ENCODE data around the gene PGAM1. TPM values are rescaled to one million over a fixed set of nuclear protein-coding genes. Genes with fewer than 3 reads are reported as not detected.

The PGAM1 gene
- total and polyA plus RNA-seq, 2 of the 13 experiments (the other 11 are each of a cell fraction or from before 2014, with no cell fraction given), result 354 to 483 TPM

DNA sequence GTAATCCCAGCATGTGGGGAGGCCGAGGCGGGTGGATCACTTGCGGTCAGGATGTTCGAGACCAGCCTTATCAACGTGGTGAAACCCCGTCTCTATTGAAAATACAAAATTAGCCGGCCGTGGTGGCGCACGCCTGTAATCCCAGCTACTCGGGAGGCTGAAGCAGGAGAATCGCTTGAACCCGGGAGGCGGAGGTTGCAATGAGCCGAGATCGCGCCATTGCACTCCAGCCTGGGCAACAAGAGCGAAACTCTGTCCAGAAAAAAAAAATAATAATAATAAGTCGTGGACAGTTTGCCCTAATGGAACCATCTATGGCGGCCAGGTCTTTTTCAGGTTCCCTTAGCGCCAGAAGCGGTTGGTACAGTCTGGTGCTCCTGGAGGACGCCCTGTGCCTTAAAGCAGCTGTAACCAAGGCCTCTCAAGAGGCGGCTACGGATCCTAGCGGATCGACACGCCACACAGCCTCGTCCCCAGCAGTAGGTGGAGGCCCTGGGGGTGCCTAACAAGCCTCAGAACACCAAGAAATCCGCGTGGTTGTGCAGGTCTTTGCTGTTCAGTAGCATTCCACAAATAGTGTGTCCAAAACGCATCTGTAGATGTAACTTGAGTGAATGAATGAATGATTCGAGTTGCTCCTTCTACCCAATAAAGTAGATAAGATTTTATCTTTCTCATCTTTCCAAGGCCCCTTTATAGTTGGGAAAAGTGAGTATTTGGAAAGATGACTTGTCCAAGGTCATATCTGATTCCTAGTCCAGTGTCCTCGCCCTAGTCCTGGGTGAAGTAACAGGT, 982 bp downstream of the PGAM1 start (continued):
- TF ChIP-seq, protein P1, sequence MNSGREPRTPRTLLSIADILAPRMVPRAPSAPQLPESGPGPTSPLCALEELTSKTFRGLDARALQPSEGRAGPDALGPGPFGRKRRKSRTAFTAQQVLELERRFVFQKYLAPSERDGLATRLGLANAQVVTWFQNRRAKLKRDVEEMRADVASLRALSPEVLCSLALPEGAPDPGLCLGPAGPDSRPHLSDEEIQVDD (CRISPR knock-in tag; IDR thresholded peaks at IDR 0.05; ENCODE audit: borderline replicate concordance), result no peak
- TF ChIP-seq, protein P2, sequence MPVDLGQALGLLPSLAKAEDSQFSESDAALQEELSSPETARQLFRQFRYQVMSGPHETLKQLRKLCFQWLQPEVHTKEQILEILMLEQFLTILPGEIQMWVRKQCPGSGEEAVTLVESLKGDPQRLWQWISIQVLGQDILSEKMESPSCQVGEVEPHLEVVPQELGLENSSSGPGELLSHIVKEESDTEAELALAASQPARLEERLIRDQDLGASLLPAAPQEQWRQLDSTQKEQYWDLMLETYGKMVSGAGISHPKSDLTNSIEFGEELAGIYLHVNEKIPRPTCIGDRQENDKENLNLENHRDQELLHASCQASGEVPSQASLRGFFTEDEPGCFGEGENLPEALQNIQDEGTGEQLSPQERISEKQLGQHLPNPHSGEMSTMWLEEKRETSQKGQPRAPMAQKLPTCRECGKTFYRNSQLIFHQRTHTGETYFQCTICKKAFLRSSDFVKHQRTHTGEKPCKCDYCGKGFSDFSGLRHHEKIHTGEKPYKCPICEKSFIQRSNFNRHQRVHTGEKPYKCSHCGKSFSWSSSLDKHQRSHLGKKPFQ (CRISPR knock-in tag; IDR thresholded peaks at IDR 0.05; ENCODE audit: insufficient replicate concordance), result peak; percentile 70
- TF ChIP-seq FOXO1 (CRISPR knock-in tag; IDR thresholded peaks at IDR 0.05) (no peak), ZNF343 (CRISPR knock-in tag; IDR thresholded peaks at IDR 0.05) (0 out of 2 replicates have a peak, but pooled peaks have one; percentile 25), KDM5B (CRISPR knock-in tag; IDR thresholded peaks at IDR 0.05; ENCODE audit: borderline replicate concordance) (0 out of 2 replicates have a peak, but pooled peaks have one; percentile 22), HDAC2 (CRISPR knock-in tag; IDR thresholded peaks at IDR 0.05) (0 out of 2 replicates have a peak, but pooled peaks have one; percentile 5), JUN (CRISPR knock-in tag; IDR thresholded peaks at IDR 0.05) (no peak), ZNF598 (CRISPR knock-in tag; IDR thresholded peaks at IDR 0.05; ENCODE audit: borderline replicate concordance) (no peak), TARDBP (CRISPR knock-in tag; IDR thresholded peaks at IDR 0.05) (0 out of 2 replicates have a peak, but pooled peaks have one; percentile 21), ZNF556 (CRISPR knock-in tag; IDR thresholded peaks at IDR 0.05; ENCODE audit: borderline replicate concordance) (peak; percentile 19; the same call in 1 of the 2 replicates), ZNF232 (CRISPR knock-in tag; IDR thresholded peaks at IDR 0.05; ENCODE audit: borderline replicate concordance) (no peak), SCMH1 (CRISPR knock-in tag; IDR thresholded peaks at IDR 0.05; ENCODE audit: borderline replicate concordance) (no peak), MBNL3 (CRISPR knock-in tag; conservative IDR thresholded peaks at IDR 0.05) (no peak), ZNF768 (CRISPR knock-in tag; IDR thresholded peaks at IDR 0.05) (no peak), SKI (IDR thresholded peaks at IDR 0.05; ENCODE audit: partially characterized antibody) (no peak), ZFP90 (CRISPR knock-in tag; IDR thresholded peaks at IDR 0.05; ENCODE audit: borderline replicate concordance) (no peak), PRMT3 (CRISPR knock-in tag; IDR thresholded peaks at IDR 0.05; ENCODE audit: borderline replicate concordance, low read depth) (no peak), KLF9 (CRISPR knock-in tag; IDR thresholded peaks at IDR 0.05; ENCODE audit: low read depth) (no peak), ZNF280B (CRISPR knock-in tag; IDR thresholded peaks at IDR 0.05; ENCODE audit: borderline replicate concordance) (0 out of 2 replicates have a peak, but pooled peaks have one; percentile 5), PLSCR1 (CRISPR knock-in tag; IDR thresholded peaks at IDR 0.05; ENCODE audit: borderline replicate concordance) (0 out of 2 replicates have a peak, but pooled peaks have one; percentile 77)
- TF ChIP-seq, protein P3, sequence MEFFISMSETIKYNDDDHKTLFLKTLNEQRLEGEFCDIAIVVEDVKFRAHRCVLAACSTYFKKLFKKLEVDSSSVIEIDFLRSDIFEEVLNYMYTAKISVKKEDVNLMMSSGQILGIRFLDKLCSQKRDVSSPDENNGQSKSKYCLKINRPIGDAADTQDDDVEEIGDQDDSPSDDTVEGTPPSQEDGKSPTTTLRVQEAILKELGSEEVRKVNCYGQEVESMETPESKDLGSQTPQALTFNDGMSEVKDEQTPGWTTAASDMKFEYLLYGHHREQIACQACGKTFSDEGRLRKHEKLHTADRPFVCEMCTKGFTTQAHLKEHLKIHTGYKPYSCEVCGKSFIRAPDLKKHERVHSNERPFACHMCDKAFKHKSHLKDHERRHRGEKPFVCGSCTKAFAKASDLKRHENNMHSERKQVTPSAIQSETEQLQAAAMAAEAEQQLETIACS (CRISPR knock-in tag; IDR thresholded peaks at IDR 0.05), result no peak

Measured in HepG2 (cell line).